NCI-H2107 treated with DMSO at 0.1 percent for 48 hours (cell line): Measurements from ENCODE around the gene HS3ST1.
"Not testable (repeated sequence)": the region's sequence is repeated elsewhere in the genome, so short reads cannot be mapped to it uniquely, and the experiment has no call there.

Experiments
- DNase-seq: peaks from one replicate; lab custom pipeline; 2025; ENCODE audit not compliant: unreplicated experiment; lab: John Stamatoyannopoulos, UW

The HS3ST1 gene

GRCh38 chr4:11404431-11404830, 24.3 kb downstream of the HS3ST1 start:
- DNase-seq: peak; percentile 15

GRCh38 chr4:11402192-11402591, 26.5 kb downstream of the HS3ST1 start:
- no peak for DNase-seq

DNA sequence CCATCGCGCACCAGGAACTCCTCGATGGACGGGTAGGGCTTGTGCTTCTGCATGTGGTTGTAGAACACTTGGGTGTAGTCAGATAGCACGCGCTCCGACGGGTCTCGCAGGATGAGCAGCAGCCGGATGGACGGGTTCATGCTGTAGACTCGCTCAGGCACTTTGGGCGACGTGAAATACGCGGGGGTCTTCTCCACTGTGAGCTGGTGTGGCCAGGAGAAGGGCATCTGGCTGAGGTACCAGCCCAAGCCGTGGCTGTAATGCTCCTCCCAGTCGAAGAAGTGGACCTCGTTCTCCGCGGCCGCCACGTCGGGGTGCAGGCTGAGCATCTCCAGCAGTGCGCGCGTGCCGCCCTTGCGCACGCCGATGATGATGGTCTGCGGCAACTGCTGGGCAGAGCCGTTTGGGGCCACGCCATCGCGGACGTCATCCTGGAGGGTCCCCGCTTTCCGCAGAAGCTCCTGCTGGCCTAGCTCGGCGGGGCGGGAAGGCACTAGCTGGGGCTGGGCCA, 29.2 kb downstream of the HS3ST1 start:
- no peak for DNase-seq

DNA sequence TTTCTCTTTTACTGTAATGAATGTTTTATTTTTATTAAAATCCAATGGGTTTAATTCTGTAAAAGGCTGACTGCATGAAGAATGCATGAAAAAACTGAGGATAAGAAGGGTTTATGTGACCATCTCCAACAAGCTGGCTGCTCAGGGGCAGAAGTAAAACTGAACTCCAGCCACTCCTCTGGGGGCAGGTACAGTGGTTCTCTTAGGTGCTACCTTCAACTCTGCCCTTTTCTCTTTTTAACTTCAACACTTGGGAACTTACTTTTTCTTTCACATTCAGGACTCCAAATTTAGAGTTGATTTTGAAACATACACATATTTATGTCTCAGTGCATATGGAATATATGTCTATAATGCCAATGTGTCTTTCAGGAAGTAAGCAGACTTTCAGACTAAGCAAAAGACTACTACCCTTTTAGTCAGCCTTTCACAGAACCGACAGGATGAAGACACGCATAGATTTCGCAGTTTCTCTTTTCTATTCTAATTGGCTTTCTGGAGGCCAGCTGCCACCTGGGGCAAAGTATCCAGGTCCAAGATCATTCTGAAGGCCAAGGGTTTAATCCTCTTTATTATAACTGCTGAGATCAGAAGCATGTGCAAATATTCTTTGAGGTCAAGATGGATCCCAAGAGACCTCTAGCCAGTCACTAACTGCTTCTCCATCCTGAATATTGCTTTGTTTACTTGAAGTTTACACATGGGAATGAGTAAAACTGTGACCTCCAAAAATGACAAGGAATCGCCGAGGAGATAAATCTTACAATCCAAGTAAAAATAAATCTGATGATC, 30.7 kb downstream of the HS3ST1 start:
- no peak for DNase-seq

DNA sequence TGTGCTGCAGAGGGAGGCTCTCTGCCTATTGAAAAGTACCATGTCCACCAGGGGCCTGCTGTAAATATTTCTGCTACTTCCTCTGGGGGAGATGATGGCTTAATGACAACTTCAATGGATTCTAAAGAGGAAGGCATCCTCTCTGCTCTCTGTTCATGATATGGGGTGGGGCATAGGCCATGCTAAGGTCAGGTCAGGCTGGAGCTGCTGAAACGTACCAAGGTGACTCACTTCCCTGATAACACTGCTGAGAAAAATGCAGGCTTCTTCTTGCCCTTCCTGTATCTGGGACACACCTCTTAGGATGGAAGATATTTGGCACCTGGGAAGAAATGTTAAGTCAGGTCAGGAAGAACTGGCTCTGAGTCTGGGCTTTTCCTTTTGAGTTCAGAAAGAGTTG, 31.5 kb downstream of the HS3ST1 start:
- DNase-seq: no peak

DNA sequence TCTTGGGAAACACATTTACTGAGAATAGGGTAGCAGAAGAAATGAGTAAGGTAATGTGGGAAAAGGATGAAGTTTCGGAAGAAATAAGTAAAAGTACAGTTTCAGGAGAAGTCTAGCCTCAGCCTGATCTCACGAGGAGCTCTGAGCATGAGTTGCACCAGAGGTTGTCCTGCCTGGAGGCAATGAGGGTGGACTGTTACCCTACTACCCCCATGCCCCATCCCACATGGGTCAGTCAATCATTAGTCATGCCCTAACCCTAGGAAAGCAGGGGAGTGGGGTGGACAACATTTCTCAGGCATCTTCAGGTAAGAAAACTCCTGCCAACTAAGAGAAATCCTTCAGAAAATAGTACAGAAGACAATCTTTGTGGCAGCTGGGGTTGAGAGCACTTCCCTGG, 35.1 kb downstream of the HS3ST1 start:
- no peak for DNase-seq

GRCh38 chr4:11384072-11384471, 44.6 kb downstream of the HS3ST1 start:
- DNase-seq: not testable (repeated sequence)

GRCh38 chr4:11376571-11376970, 52.1 kb downstream of the HS3ST1 start:
- no peak for DNase-seq

DNA sequence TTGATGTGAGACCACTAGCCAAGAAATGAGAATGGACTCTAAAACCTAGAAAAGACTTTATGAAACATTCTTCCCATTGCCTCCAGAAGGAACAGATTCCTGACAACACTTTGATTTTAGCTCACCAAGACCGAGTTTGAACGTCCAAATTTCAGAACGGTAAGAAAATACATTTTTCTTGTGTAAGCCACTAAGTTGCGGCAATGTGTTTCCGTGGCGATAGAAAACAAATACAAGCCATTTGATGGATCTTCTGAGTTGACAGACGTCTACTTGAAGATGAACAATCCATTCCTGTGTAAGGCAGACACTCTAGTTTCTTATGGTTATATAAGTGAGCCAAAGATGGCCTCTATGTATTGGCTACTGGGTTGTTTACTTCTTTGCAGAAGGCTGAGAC, 52.5 kb downstream of the HS3ST1 start:
- no peak for DNase-seq

DNA sequence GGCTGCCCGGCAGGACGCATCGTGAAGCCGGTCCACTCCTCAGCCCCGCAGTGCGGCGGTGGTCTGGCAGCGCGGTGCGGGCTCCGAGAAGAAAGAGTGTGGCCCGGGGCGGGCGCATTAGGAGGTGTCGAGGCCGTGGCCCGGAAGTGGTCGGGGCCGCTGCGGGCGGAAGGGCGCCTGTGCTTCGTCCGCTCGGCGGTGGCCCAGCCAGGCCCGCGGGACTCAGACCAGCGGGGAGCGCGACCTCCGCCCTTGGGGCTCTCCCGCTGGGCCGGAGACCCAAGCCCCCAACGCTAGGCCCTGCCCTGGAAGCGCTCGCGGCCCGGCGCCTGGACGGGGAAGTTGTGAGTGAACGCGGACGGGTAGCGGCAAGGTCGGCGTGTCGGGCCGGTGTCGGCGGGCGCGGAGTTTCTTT, 60.0 kb downstream of the HS3ST1 start:
- no peak for DNase-seq

GRCh38 chr4:11367371-11367770, 61.3 kb downstream of the HS3ST1 start:
- DNase-seq: peak; percentile 2

DNA sequence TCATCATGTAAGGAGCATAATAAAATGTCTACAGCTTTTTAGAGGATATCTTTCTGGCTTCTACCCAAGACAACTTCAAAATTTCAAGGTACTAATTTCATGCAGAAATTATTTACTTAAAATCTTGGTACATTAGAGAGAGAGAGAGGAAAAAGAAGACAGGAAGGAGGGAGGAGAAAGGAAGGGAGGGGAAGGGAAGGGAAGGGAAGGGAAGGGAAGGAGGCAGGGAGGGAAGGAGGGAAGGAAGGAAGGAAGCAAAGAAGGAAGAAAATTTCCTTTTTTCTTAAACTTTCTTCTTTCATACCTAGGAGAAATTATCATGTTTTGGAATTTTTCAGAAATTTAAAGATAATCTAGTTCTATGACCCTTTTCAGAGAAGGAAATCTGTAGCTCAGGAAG, 61.8 kb downstream of the HS3ST1 start:
- no peak for DNase-seq

- DNase-seq: no peak
These were observed 63.7 kb downstream of the HS3ST1 start for GRCh38 chr4:11365039-11365438.

DNA sequence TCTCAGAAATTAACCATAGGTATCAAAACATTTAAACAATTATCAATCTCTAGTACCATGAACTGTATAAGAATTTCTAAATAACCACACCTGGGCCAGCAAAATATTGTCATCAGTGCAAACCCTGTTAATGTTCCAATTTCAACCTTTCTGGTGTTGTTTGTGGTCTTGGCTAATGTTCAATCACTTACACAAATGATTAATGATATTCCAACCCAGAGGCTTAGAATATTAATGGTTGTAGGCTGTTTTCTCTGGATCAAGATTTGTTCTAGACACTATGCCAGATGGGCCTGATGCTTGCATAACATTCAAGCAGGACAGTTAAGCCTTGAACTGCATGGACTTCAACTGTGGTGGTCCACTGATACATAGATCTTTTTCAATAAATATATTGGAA, 69.1 kb downstream of the HS3ST1 start:
- no peak for DNase-seq

- no peak for DNase-seq
These were observed 73.5 kb downstream of the HS3ST1 start for GRCh38 chr4:11355226-11355625.

DNA sequence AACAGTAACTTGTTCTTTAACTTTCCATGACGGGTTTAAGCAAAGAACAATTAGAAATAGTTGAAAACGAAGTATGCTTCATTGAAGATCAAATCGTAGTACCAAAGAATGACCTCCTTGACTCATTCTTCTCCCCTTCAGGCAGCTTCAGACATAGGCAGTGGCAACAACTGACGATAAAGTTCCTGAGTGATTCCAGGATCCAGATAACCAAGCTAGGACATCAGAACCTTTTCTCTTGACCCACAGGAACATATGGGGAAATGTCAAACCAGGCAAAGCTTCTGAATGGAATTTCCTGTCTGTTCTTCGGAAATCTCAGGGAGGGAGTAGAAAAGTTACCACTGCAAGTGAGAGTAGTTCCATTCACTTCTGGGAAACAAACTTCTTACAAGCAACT, 74.2 kb downstream of the HS3ST1 start:
- no peak for DNase-seq

DNA sequence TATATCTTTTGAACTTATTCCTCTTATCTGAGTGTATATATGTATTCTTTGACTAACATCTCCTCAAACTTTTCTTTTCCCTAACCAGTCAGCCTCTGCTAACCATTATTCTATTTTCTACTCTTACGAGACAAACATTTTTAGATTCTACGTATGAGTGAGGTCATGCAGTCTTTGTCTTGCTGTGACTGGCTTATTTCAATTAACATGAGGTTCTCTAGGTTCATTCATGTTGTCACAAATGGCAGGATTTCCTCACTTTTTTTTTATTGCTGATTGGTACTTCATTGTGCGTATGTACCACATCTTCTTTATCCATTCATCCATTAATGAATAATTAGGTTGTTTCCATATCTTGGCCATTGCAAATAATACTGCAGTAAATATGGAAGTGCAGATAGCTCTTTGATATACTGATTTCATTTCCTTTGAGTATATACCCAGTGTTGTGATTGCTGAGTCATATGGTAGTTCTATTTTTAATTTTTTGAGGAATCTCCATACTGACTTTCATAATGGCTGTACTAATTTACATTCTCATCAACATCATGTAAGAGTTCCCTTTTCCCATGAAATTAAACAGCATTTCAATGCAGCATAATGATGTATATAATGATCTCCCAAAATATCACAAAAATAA, 80.1 kb downstream of the HS3ST1 start:
- DNase-seq: no peak

DNA sequence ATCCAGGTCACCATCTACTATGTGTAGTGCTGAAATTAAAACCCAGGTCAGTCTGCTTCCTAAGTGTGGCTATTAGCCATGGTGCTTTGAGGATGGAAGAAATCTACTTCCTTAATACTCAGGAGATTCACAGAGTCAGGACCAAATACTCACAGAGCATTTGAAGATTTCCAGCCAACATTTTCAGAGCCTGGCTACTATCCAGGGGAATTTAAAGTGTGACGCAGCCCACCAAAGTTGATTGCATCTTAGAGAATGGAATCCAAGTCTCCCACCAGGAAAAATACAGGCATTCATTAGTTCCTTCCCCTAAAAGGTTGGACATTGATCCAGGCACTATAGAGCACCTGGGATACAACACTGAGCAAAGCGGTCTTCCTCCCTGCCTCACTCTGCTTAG, 83.8 kb downstream of the HS3ST1 start:
- DNase-seq: no peak

- no peak for DNase-seq
These were observed 85.2 kb downstream of the HS3ST1 start for GRCh38 chr4:11343536-11343935.
